Tibial nerve (tissue), 4 donors: ENCODE data around the gene ERVV-1. TPM values are rescaled to one million over a fixed set of nuclear protein-coding genes. Genes with fewer than 3 reads are reported as not detected.
A peak's percentile ranks its signal among the peaks of the same experiment; 100 is the strongest.

Experiments
- DNase-seq, 2 donors: peaks; one replicate each; pipeline ENCODE4 v3.0.0-alpha.2; 2019; ENCODE audit warnings: low spot score in 2 of 2
- H3K27ac ChIP-seq, 4 donors: fragments of 200-600 bp; sonication (generic) in 3 of 4; one replicate each; pipeline ENCODE4 v1.5.1; 2017 to 2019; ENCODE audit warnings: mild to moderate bottlenecking in 1 of 4
- H3K27me3 ChIP-seq, 2 donors: fragments of 200-600 bp; sonication (generic) in 1 of 2; one replicate each; pipeline versions ENCODE4 v1.5.1 to v1.6.0; 2017 to 2019
- H3K36me3 ChIP-seq, 3 donors: fragments of 200-600 bp; sonication (generic); one replicate each; pipeline ENCODE4 v1.5.1; 2018 to 2019
- H3K4me1 ChIP-seq, 4 donors: fragments of 200-600 bp; sonication (generic) in 3 of 4; one replicate each; pipeline ENCODE4 v1.5.1; 2017 to 2019
- H3K4me3 ChIP-seq, 4 donors: fragments of 200-600 bp; sonication (generic) in 3 of 4; one replicate each; pipeline ENCODE4 v1.5.1; 2017 to 2019; ENCODE audit warnings: mild to moderate bottlenecking in 1 of 4, moderate library complexity in 1 of 4
- H3K9me3 ChIP-seq, 4 donors: fragments of 200-600 bp; sonication (generic) in 3 of 4; one replicate each; pipeline ENCODE4 v1.5.1; 2017 to 2019
- CTCF ChIP-seq, 5 experiments: fragments of 200-600 bp in 3 of 5; fragments of 450-650 bp in 2 of 5; sonication (generic) in 3 of 5; IDR thresholded peaks; one replicate each; pipeline ENCODE4 v1.5.1; 2016 to 2019; ENCODE audit warnings: antibody characterized with exemption in 5 of 5, mild to moderate bottlenecking in 3 of 5, moderate library complexity in 2 of 5
- EP300 ChIP-seq, 2 donors: sonication (generic); formaldehyde crosslinking; IDR thresholded peaks; one replicate each; pipeline ENCODE4 v1.6.1; 2017; ENCODE audit warnings: antibody characterized with exemption in 2 of 2, mild to moderate bottlenecking in 1 of 2
- POLR2A ChIP-seq, 2 donors: fragments of 450-650 bp; IDR thresholded peaks; one replicate each; pipeline ENCODE4 v1.6.1; 2017; ENCODE audit warnings: antibody characterized with exemption in 2 of 2, mild to moderate bottlenecking in 2 of 2, moderate library complexity in 2 of 2
- WGBS, 2 donors: methylation state at CpG; one replicate each; pipeline ENCODE4 v1.1.5; 2018; 5-methylcytosine and 5-hydroxymethylcytosine counted together
- total RNA-seq, 4 donors: library from RNA; depleted of rRNA; stranded (reverse); fragments of >200 nt; gene quantifications; one replicate each; pipeline ENCODE4 v1.1.0, GENCODE V29; 2016

ERVV-1 gene
- total RNA-seq, 4 donors from 2014 or later = not detected

GRCh38 chr19:52993342-52994178, 20.2 kb upstream of the ERVV-1 start:
- peaks cover 0 to 6% of the 10 kb centered on the region in 2 donors for H3K27me3 ChIP-seq
- peaks cover 0 to 6% (median 0%) of the 10 kb centered on the region in 4 donors for H3K9me3 ChIP-seq
- peak overlapping the region in 3 of 4 donors; percentile 20 to 55 (median 50) for H3K27ac ChIP-seq
- TF ChIP-seq CTCF (IDR thresholded peaks at IDR 0.05) (peak; percentile 50 to 94 (median 60)), EP300 (IDR thresholded peaks at IDR 0.05) (peak in 1 of 2 donors; percentile 40), POLR2A (IDR thresholded peaks at IDR 0.05) (peak in 1 of 2 donors; percentile 10)
- WGBS, 2 donors = 1% methylated on average over 32 to 37 of the region's 50 CpGs
- peak overlapping the region; percentile 40 to 54 (median 50) for H3K4me3 ChIP-seq
- peak; percentile 64 to 70 for DNase-seq
- peaks cover 0 to 10% (median 0%) of the 10 kb centered on the region in 3 donors for H3K36me3 ChIP-seq
- H3K4me1 ChIP-seq = peaks cover 0 to 16% (median 10%) of the 10 kb centered on the region in 4 donors

DNA sequence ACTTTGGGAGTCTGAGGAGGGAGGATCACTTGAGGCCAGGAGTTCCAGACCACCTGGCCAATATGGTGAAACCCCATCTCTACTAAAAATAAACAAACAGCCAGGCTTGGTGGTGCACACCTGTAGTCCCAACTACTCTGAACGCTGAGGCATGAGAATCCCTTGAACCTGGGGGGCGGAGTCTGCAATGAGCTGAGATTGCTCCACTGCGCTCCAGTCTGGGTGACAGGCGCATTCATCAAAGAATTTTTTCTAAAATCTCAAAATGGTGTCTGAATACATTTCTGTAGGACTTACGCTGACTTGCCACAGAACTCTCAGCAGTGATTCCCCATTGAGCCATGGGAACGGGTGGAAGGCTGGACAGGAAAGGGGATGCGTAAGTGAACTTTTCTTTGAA, 18.0 kb upstream of the ERVV-1 start:
- no peaks in the 10 kb centered on the region for H3K36me3 ChIP-seq
- H3K9me3 ChIP-seq = peaks cover 0 to 6% (median 0%) of the 10 kb centered on the region in 4 donors
- peaks cover 0 to 6% of the 10 kb centered on the region in 2 donors for H3K27me3 ChIP-seq
- 87 to 90% methylated on average over 7 of the region's 7 CpGs for WGBS, 2 donors
- TF ChIP-seq CTCF (IDR thresholded peaks at IDR 0.05) = no peak
- no peak for TF ChIP-seq POLR2A (IDR thresholded peaks at IDR 0.05)
- H3K4me3 ChIP-seq = no peak overlapping the region
- peaks cover 0 to 16% (median 10%) of the 10 kb centered on the region in 4 donors for H3K4me1 ChIP-seq
- DNase-seq = no peak
- H3K27ac ChIP-seq = no peak overlapping the region

DNA sequence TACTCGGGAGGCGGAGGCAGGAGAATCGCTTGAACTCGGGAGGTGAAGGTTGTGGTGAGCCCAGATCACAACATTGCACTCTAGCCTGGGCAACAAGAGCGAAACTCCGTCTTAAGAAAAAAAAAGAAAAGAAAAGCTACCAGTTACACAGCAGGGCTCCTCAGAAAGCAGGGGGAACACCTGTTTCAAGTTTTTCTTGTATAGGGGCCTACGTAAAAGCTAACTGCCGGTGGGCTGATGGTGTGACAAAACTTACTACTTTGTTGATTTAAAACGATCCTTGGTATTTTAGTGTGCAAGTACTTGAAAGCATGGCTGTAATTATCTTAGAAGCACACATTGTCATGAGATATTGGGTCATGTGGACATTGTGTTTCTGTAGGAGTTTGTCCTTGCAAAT, 15.7 kb upstream of the ERVV-1 start:
- TF ChIP-seq EP300 (IDR thresholded peaks at IDR 0.05) = no peak
- no peak for TF ChIP-seq CTCF (IDR thresholded peaks at IDR 0.05)
- TF ChIP-seq POLR2A (IDR thresholded peaks at IDR 0.05) = no peak
- Histone ChIP-seq H3K36me3 (no peaks in the 10 kb centered on the region), H3K27ac (no peak overlapping the region)

GRCh38 chr19:53002479-53002878, 11.2 kb upstream of the ERVV-1 start:
- H3K27ac ChIP-seq = no peak overlapping the region
- no peak for DNase-seq
- H3K4me3 ChIP-seq = no peak overlapping the region
- no peak for TF ChIP-seq EP300 (IDR thresholded peaks at IDR 0.05)
- no peak for TF ChIP-seq CTCF (IDR thresholded peaks at IDR 0.05)
- no peak for TF ChIP-seq POLR2A (IDR thresholded peaks at IDR 0.05)
- no peaks in the 10 kb centered on the region for H3K36me3 ChIP-seq
- H3K27me3 ChIP-seq = peaks cover 0 to 5% of the 10 kb centered on the region in 2 donors
- WGBS, 2 donors = 36 to 38% methylated on average over 2 of the region's 2 CpGs
- no peaks in the 10 kb centered on the region for H3K4me1 ChIP-seq
- peaks cover 0 to under 1% (median 0%) of the 10 kb centered on the region in 4 donors for H3K9me3 ChIP-seq

More for the DNA sequence above, 15.7 kb upstream of the ERVV-1 start:
- Histone ChIP-seq H3K27me3 (peaks cover 0 to 6% of the 10 kb centered on the region in 2 donors), H3K9me3 (peaks cover 0 to 6% (median 0%) of the 10 kb centered on the region in 4 donors), H3K4me3 (no peak overlapping the region), H3K4me1 (peaks cover 0 to 5% (median 0%) of the 10 kb centered on the region in 4 donors)
- no peak for DNase-seq
- 49 to 68% methylated on average over 9 of the region's 9 CpGs for WGBS, 2 donors

- Histone ChIP-seq H3K9me3 (no peaks in the 10 kb centered on the region), H3K4me3 (no peak overlapping the region), H3K4me1 (no peaks in the 10 kb centered on the region), H3K36me3 (no peaks in the 10 kb centered on the region), H3K27ac (no peak overlapping the region), H3K27me3 (no peaks in the 10 kb centered on the region)
- WGBS, 2 donors = 60 to 76% methylated on average over 5 of the region's 5 CpGs
- TF ChIP-seq CTCF (IDR thresholded peaks at IDR 0.05) (no peak), EP300 (IDR thresholded peaks at IDR 0.05) (no peak), POLR2A (IDR thresholded peaks at IDR 0.05) (no peak)
- no peak for DNase-seq
These were observed 9.5 kb upstream of the ERVV-1 start for GRCh38 chr19:53004242-53004641.
